ENCODE measurements around the gene AJUBA.

The AJUBA gene

GRCh38 chr14:23020143-23021128 is 38.1 kb upstream of the AJUBA start:
- no peak for TF ChIP-seq MAX (IDR thresholded peaks at IDR 0.05)

- no peak for TF ChIP-seq EGR1 (IDR thresholded peaks at IDR 0.05)
- TF ChIP-seq TAF1 (IDR thresholded peaks at IDR 0.05; ENCODE audit: low read depth): no peak
- no peak for TF ChIP-seq EP300 (IDR thresholded peaks at IDR 0.05; ENCODE audit: borderline replicate concordance)
These were observed 35.8 kb upstream of the AJUBA start for GRCh38 chr14:23018107-23018506.

- TF ChIP-seq ZBTB7A (IDR thresholded peaks at IDR 0.05; ENCODE audit: low read depth) (no peak), TEAD4 (IDR thresholded peaks at IDR 0.05) (no peak), TAF1 (IDR thresholded peaks at IDR 0.05; ENCODE audit: low read depth) (no peak), MAX (IDR thresholded peaks at IDR 0.05) (no peak), REST (IDR thresholded peaks at IDR 0.05; ENCODE audit: low read depth) (no peak), CEBPB (IDR thresholded peaks at IDR 0.05) (no peak), FOXM1 (IDR thresholded peaks at IDR 0.05; ENCODE audit: borderline replicate concordance, low read depth) (no peak), EP300 (IDR thresholded peaks at IDR 0.05; ENCODE audit: borderline replicate concordance) (no peak), RAD21 (IDR thresholded peaks at IDR 0.05; ENCODE audit: low read depth) (no peak), YY1 (IDR thresholded peaks at IDR 0.05; ENCODE audit: low read depth) (no peak), TCF12 (IDR thresholded peaks at IDR 0.05; ENCODE audit: low read depth) (no peak), CREB1 (IDR thresholded peaks at IDR 0.05; ENCODE audit: low read depth) (no peak), EGR1 (IDR thresholded peaks at IDR 0.05) (no peak), NFIC (IDR thresholded peaks at IDR 0.05) (no peak), USF1 (IDR thresholded peaks at IDR 0.05) (no peak)
These were observed 34.7 kb upstream of the AJUBA start for GRCh38 chr14:23017091-23017490.

- TF ChIP-seq TAF1 (IDR thresholded peaks at IDR 0.05; ENCODE audit: low read depth) (no peak), MAX (IDR thresholded peaks at IDR 0.05) (no peak), USF1 (IDR thresholded peaks at IDR 0.05) (no peak), REST (IDR thresholded peaks at IDR 0.05; ENCODE audit: low read depth) (no peak), TEAD4 (IDR thresholded peaks at IDR 0.05) (no peak), TCF12 (IDR thresholded peaks at IDR 0.05; ENCODE audit: low read depth) (no peak), CEBPB (IDR thresholded peaks at IDR 0.05) (no peak), YY1 (IDR thresholded peaks at IDR 0.05; ENCODE audit: low read depth) (no peak), ZBTB7A (IDR thresholded peaks at IDR 0.05; ENCODE audit: low read depth) (no peak), RAD21 (IDR thresholded peaks at IDR 0.05; ENCODE audit: low read depth) (no peak), EGR1 (IDR thresholded peaks at IDR 0.05) (no peak), CREB1 (IDR thresholded peaks at IDR 0.05; ENCODE audit: low read depth) (no peak), NFIC (IDR thresholded peaks at IDR 0.05) (no peak)
These were observed 33.3 kb upstream of the AJUBA start for GRCh38 chr14:23015618-23016017.

- TF ChIP-seq REST (IDR thresholded peaks at IDR 0.05; ENCODE audit: low read depth) (no peak), YY1 (IDR thresholded peaks at IDR 0.05; ENCODE audit: low read depth) (no peak), EP300 (IDR thresholded peaks at IDR 0.05; ENCODE audit: borderline replicate concordance) (no peak)
These were observed 30.9 kb upstream of the AJUBA start for GRCh38 chr14:23013054-23013748.
